ENCODE results near the gene KIAA0319L. TPM values are rescaled to one million over a fixed set of nuclear protein-coding genes. Genes with fewer than 3 reads are reported as not detected.

The KIAA0319L gene
- total RNA-seq, 2 donors from 2014 or later: 109 to 124 TPM

DNA sequence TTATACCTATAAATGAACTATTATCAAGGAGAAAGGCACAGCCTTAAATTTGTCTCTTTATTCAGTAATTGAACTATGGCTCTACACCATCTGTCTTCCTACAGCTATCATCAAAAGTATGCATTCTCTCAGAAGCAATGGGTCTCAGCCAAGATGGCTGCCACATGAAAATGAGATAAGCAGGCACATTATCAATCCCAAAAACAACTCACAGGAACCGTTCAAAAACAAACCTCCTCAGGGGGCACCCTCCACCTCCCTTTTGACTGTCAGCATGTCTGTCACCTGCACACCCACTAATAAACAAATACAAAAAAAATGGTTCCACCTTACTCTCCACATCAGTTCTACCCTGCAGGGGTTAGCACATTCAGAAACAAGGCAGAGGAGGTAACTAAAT lies 23.6 kb downstream of the KIAA0319L start:
- intact Hi-C loops (cut with DNase I): no loop called here
- no peak for DNase-seq (ENCODE audit: low spot score)
- TF ChIP-seq POLR2AphosphoS5 (IDR thresholded peaks at IDR 0.05): no peak
- no peak for TF ChIP-seq POLR2A (IDR thresholded peaks at IDR 0.05)
- TF ChIP-seq, protein P1, sequence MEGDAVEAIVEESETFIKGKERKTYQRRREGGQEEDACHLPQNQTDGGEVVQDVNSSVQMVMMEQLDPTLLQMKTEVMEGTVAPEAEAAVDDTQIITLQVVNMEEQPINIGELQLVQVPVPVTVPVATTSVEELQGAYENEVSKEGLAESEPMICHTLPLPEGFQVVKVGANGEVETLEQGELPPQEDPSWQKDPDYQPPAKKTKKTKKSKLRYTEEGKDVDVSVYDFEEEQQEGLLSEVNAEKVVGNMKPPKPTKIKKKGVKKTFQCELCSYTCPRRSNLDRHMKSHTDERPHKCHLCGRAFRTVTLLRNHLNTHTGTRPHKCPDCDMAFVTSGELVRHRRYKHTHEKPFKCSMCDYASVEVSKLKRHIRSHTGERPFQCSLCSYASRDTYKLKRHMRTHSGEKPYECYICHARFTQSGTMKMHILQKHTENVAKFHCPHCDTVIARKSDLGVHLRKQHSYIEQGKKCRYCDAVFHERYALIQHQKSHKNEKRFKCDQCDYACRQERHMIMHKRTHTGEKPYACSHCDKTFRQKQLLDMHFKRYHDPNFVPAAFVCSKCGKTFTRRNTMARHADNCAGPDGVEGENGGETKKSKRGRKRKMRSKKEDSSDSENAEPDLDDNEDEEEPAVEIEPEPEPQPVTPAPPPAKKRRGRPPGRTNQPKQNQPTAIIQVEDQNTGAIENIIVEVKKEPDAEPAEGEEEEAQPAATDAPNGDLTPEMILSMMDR (IDR thresholded peaks at IDR 0.05): no peak
- H3K4me3 ChIP-seq: no peak overlapping the region
- WGBS: 40% methylated on average over 1 of the region's 1 CpG
- no peaks in the 10 kb centered on the region for H3K9me3 ChIP-seq
- no peaks in the 10 kb centered on the region for H3K36me3 ChIP-seq
- no peak overlapping the region for H3K27ac ChIP-seq
- no peaks in the 10 kb centered on the region for H3K4me1 ChIP-seq (replicated peaks)
- H3K27me3 ChIP-seq (replicated peaks; ENCODE audit: insufficient read depth): no peaks in the 10 kb centered on the region

DNA sequence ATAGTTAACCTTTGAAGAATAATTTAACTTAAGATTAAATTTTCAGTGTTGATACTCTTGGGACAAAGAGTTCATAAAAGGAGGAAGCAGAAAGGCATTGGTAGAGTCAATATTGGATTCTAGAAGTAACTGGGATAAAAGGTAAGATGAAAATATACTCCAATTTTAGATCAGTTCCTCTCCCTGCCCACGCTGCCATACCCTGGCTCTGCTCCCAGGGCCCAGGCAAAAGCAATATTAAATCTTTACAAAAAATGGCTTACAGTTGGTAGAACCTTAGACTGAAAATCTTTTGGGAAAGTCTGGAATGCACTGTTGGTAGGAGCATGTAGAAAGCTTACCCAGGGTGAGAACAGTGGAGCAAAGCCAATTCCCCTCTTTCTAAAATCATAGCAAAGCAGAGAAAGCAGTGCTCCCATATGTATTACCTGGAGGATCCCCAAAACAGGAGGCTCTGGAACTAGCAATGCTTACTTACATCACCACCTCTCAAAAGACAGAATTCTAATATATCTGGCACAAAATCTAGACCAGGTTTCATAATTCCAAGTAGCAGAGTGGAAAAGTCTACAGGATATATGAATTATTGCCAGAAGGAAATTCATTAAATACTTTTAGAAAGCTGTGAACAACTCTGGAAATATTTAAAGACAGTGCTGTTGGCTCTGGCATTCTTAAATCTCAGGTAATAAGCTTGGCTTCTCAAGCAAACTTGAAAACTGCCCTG lies 24.5 kb downstream of the KIAA0319L start:
- H3K4me1 ChIP-seq (replicated peaks): no peaks in the 10 kb centered on the region
- H3K27me3 ChIP-seq (replicated peaks; ENCODE audit: insufficient read depth): no peaks in the 10 kb centered on the region
- H3K9me3 ChIP-seq: no peaks in the 10 kb centered on the region
- H3K4me3 ChIP-seq: no peak overlapping the region
- TF ChIP-seq POLR2AphosphoS5 (IDR thresholded peaks at IDR 0.05) (no peak), POLR2A (IDR thresholded peaks at IDR 0.05) (no peak)
- TF ChIP-seq, protein P1 (IDR thresholded peaks at IDR 0.05): no peak
- no peak overlapping the region for H3K27ac ChIP-seq
- intact Hi-C loops (cut with DNase I): no loop called here
- 47% methylated on average over 1 of the region's 1 CpG for WGBS
- no peak for DNase-seq (ENCODE audit: low spot score)
- no peaks in the 10 kb centered on the region for H3K36me3 ChIP-seq

DNA sequence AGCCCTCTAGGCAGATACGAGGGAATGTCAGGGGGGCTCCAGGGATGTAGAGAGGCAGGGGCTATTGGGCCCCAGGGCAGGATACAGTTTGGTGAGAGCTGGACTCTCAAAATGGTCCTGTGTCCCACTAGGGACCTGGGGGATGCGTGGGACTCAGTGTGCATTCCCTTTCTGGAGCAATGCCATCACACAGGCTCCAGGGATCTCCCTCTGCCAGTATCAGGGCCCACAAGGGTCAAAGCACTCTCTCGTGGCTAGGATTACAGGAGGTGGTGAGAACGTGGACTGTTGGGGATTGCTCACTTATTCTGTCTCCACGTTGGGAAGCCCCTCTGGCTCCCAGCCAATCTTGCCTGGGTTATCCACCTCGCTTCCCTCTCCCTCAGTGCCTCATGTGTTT lies 25.8 kb downstream of the KIAA0319L start:
- DNase-seq (ENCODE audit: low spot score): no peak
- no peaks in the 10 kb centered on the region for H3K36me3 ChIP-seq
- H3K4me3 ChIP-seq: no peak overlapping the region
- no peaks in the 10 kb centered on the region for H3K9me3 ChIP-seq
- 86% methylated on average over 6 of the region's 6 CpGs for WGBS
- no peaks in the 10 kb centered on the region for H3K4me1 ChIP-seq (replicated peaks)
- TF ChIP-seq POLR2AphosphoS5 (IDR thresholded peaks at IDR 0.05) (no peak), POLR2A (IDR thresholded peaks at IDR 0.05) (no peak)
- TF ChIP-seq, protein P1 (IDR thresholded peaks at IDR 0.05): no peak
- H3K27ac ChIP-seq: no peak overlapping the region
- intact Hi-C loops (cut with DNase I): no loop called here
- no peaks in the 10 kb centered on the region for H3K27me3 ChIP-seq (replicated peaks; ENCODE audit: insufficient read depth)

DNA sequence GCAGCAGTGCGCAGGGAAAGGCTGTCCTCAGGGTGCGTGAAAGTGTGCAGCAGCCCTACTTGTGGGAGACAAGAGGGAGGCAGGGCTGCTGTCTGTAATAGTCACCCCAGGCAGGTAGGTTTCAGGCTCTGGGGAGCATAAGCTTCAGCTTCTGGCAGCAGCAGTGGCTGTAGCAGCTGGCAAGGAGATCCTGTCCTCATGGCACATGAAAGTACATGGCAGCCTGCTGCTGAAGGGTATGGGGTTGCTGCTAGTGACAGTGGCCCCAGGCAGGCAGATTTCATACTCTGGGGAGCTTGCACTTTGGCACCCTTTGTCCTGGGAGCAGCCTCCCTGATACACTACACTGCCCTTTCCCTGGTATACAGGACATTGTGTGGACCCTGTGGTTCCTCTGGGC lies 26.3 kb downstream of the KIAA0319L start:
- DNase-seq (ENCODE audit: low spot score): no peak
- Histone ChIP-seq H3K4me3 (no peak overlapping the region), H3K4me1 (replicated peaks) (no peaks in the 10 kb centered on the region), H3K36me3 (no peaks in the 10 kb centered on the region), H3K27me3 (replicated peaks; ENCODE audit: insufficient read depth) (no peaks in the 10 kb centered on the region), H3K9me3 (no peaks in the 10 kb centered on the region), H3K27ac (no peak overlapping the region)
- TF ChIP-seq POLR2AphosphoS5 (IDR thresholded peaks at IDR 0.05) (no peak), POLR2A (IDR thresholded peaks at IDR 0.05) (no peak)
- TF ChIP-seq, protein P1 (IDR thresholded peaks at IDR 0.05): no peak
- intact Hi-C loops (cut with DNase I): no loop called here
- 96% methylated on average over 2 of the region's 2 CpGs for WGBS

DNA sequence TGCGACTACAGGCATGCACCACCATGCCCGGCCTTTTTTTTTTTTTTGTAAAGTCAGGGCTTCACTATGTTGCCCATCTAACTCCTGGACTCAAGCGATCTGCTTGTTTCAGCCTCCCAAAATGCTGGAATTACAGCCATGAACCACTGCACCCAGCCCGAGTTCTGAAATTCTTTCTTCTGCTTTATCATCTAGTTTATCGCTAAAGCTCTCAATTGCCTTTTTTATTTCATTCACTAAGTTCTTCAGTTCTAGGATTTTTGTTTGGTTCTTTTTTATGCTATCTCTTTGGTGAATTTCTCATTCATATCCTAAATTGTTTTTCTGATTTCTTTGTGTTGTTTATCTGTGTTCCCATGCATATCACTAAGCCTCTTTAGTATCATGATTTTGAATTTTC lies 27.0 kb downstream of the KIAA0319L start:
- WGBS: 78% methylated on average over 5 of the region's 5 CpGs
- intact Hi-C loops (cut with DNase I): no loop called here
- Histone ChIP-seq H3K4me3 (no peak overlapping the region), H3K4me1 (replicated peaks) (no peaks in the 10 kb centered on the region), H3K27ac (no peak overlapping the region), H3K36me3 (no peaks in the 10 kb centered on the region), H3K27me3 (replicated peaks; ENCODE audit: insufficient read depth) (no peaks in the 10 kb centered on the region), H3K9me3 (no peaks in the 10 kb centered on the region)
- no peak for DNase-seq (ENCODE audit: low spot score)
- no peak for TF ChIP-seq POLR2A (IDR thresholded peaks at IDR 0.05)
- TF ChIP-seq, protein P1 (IDR thresholded peaks at IDR 0.05): no peak
- TF ChIP-seq POLR2AphosphoS5 (IDR thresholded peaks at IDR 0.05): no peak

Measured in prostate gland (tissue), 2 donors.